HG03064 (cell line): ENCODE measurements around the gene PDK2.

Experiments used
- ATAC-seq: cut with Tn5 transposase; IDR thresholded peaks from one replicate; pipeline ENCODE4 v1.9.1; 2021; ENCODE audit warnings: low read depth; ENCODE audit not compliant: unreplicated experiment

Gene PDK2

DNA sequence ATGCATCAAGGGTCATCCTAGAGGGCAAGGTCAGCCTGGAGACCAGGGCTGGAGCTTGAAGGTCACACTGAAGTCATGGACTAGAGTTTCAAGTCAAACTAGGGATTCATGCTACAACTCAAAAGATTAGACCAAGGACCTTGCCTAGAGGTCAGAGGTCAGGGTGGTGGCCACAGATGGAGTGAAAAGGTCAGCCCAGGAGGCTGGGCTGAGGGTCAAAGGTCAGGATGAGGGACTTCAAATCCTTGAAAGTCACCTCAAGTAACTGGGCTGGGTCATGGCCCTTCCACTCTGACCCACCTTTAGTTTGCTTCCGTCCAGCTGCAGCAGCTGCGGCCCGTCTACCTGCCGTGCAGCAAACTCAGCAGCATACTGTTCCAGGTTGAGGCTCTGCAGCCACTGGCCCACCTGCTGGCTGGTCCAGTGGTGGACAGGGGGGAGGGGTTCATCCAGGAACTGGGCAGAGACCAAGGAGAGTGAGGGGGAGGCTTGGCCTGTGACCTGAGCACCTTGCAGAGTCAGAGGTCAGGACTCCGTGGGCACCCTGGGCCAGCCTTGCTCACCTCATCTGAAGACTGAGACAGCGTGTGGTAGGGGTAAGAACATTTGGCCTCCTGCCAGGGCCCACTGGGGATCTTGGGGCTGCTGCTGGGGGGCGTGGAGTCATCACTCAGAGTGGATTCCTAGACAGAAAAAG is 18.6 kb downstream of the PDK2 start:
- ATAC-seq = no peak

DNA sequence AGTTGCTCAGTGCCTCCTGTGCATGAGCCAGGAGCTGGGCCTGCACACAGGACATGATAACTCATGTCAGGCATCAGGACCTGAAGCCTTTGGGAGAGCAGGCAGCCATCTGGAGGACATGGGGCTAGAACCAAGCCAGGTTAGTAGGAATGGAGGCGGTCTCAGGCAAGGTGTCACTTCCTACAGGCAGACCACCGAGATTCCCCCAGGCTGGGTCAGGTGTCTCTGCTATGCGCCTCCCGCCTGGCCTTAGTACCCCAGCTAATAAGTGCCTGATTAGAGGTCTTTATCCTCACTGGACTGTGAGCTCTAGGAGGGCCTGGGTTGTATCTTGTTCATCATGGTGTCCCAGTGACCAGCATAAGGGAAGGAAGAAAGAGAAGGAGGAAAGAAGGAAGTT is 19.2 kb downstream of the PDK2 start:
- no peak for ATAC-seq

DNA sequence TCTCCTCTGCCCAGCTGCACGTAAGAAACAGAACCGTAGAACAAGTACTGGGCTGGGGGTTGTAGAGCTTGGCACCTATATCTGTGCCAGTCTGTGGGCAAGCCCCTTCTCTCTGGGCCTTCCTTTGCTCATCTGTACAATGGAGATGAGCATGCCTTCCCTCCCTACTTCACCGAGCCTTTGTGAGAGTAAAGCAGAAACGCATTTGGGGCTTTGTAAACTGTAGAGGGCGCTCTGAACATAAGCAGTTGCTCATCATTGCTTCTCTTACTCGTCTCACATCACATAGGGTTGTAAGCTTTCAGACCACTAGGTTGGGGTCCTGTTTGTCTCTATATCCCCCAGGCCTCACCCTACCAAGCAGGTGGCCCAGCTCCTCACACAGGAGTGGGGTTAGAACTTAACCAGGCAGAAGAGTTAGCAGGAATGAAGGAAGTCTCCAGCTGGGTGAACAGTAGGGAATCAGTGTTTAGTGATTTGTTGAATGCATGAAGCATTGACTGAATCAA is 19.8 kb downstream of the PDK2 start:
- ATAC-seq = no peak

DNA sequence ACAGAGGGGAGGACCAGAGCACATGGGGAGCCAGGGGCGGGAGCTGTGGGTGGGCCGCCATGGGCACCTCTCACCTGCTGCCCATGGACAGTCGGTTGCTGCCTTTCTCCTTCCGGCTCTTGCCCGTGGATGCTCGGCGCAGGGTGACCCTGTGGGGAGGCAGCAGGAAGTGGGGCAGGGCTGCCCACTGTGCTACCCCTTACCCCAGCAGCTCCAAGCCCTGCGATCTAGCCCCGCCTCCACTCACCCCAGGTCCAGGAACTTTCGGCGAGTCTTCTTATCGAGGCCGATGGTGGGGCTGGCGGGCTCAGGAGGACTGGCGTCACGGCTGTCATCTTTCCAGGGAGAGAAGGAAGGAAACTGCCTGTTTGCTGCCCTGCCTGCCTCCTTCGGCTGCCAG is 20.6 kb downstream of the PDK2 start:
- ATAC-seq = no peak

DNA sequence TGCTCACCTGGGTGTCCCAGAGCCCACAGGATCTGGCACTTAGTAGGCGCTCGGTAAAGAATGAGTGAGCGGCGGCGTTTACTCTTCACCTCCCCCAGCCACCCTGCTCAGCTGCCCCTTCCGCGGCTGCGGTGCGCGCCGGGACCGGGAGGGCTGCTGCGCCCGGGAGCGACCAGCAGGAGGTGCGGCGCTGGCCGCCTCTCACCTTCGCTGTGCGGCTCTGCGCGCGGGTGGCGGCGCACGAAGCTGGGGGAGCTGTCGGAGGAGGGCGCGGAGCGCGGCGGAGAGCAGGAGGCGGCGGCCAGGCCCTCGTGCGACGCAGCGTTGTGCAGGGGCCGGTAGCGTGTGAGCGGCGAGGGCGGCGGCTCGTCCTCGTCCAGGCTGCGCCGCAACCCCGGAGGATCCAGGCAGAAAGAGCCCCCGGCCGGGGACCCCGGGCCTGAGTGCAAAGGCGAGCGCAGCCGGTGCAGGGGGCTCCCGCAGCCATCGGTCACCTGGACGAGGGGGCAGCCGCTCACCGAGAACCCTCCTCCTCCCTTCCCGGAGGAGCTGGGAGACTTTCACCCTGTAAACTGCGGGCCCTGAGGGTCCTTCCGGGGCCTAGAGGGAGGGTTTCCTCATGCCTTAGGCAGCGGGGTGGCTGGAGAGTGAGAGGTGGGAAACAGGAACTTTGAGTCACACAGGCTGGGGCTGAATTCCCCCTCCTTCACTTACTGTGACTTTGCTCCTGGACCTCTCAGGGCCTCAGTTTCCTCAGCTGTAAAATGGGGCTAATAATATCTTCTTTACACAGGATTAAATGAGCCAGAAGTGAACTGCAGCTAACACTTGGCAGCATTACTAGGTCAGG is 22.3 kb downstream of the PDK2 start:
- ATAC-seq = no peak

DNA sequence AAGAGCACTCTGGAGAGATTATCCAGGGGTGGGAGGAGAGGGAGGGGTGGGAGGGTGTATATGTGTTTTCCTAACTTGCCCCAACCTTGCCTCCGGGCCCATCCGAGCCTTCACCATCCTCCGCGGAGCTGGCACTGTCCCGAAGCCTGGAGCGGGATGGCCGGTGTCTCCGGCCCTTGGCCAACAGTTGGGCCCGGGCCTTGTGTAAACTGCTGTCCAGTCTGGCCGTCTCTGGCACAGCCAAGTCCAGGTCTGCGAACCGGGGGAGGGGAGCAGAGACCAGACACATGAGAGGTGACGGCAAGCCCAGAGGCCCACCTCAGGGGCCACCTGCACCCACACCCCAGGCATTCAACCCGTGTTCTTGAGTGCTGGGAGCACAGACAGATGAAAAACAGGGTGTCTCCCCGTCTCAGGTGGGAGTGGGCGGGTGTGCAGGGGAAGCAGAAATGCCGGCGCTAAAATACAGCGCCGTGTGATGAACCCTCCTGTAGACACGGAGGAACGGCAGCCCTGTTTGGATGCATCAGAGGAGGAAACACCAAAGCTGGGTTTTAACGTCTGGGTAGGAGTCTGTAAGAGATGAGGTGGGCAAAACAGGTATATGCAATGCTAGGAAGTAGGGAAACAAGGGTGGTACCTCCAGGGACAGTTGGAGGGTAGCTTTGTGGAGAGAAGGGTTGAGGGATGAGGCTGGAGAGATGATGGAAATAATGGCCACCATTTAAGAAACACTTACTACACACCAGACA is 23.1 kb downstream of the PDK2 start:
- ATAC-seq = no peak

DNA sequence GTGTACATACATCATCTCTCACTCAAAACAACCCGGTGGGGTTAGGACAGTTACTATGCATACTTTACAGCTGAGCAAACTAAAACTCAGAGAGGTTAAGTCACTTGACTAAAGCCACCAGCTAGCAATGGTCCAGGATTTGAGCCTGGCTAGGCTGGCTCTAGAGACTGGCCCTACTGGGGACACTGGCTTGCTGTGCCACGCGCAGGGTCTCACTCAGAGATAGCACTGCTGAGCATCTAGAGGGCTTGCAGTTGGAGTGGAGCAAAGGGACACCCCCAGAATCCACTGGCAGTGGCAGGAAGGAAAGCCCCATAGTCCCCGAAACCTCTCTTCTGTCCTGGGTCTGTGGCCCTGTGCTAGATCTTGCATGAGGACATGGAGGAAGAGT is 23.7 kb downstream of the PDK2 start:
- no peak for ATAC-seq

DNA sequence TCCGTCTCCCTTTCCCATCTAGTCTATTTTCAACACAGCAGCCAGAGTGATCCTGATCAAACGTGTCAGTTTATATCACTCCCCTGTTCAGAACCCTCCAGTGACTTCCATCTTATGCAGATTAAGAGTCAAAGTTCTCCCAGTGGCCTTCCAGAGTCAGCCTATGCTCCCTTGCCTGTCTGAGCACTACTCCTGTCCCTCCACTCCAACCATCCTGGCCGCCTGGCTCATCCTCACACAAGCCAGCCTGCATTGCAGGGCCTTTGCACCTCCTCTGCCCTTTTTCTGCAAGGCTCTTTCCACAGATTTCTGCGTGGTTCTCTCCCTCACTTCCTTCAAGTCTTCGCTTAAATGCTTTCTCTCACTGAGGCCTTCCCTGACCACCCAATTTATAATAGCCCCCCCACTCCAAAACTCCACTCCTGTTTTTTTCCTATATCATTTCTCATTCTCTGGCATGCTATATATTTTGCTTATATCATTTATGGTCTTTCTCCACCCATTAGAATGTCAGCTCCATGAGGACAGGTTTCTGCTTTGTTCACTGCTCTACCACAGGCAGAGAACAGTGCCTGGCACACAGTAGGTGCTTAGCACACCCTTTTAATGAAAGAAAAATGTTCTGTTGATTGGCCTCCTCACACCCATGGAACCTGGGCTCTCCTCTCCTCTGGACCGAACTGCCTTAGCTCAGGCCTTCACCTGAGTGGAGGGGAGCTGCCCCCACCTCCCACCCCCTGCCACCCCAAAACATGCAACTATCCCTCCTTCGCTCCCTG is 25.5 kb downstream of the PDK2 start:
- ATAC-seq = no peak

DNA sequence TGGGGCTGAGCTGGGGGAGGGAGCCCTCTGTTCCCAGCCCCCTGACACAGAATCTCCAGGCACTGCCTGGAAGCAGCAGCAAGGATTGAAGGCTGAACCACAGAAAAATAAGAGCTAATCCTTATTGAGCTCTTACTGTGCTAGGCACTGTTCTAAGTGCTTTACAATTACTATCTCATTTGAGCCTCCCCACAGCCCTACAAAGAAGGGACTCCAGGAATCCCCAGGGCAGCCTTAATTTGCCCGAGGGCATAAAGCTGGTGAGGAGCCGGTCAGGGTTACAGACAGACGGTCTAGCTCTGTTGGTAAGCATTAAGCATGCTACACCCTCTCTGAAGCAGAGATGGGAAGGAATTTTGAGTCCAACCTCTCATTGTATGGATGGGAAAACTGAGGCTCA is 27.8 kb downstream of the PDK2 start:
- ATAC-seq = no peak

DNA sequence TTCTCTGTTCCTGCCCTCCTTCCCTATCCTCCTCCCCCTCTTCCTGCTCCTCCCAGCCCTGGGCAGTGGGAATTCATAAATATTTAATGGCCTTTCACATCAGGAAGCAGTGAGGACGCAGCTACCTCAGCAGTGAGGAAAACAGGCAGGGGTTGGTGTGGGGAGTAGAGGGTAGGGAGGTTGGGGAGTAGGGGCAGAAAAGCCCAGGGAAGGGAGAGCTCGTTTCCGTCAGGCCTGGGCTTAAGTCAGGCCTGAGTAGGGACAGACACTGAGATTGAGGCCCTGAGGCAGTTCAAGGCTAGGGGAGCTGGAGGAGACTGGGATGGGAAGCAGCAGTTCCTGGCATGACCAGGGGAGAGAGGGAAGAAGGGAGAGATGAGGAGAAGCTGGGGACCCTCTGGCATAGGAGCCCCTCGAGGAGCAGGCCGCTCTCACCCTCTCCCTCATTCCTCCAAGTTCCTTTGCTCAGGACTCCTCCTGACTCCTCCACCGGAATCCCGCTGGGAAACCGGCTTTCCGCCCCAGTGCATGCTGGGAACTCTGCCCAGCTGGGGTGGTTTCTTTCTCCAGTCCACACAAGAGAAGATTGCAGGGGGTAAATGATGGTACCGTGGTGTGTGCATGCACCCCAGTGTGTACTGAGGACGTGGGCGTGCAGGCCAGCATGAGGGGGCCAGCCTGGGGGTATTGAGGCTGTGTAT is 28.6 kb downstream of the PDK2 start:
- ATAC-seq = no peak

DNA sequence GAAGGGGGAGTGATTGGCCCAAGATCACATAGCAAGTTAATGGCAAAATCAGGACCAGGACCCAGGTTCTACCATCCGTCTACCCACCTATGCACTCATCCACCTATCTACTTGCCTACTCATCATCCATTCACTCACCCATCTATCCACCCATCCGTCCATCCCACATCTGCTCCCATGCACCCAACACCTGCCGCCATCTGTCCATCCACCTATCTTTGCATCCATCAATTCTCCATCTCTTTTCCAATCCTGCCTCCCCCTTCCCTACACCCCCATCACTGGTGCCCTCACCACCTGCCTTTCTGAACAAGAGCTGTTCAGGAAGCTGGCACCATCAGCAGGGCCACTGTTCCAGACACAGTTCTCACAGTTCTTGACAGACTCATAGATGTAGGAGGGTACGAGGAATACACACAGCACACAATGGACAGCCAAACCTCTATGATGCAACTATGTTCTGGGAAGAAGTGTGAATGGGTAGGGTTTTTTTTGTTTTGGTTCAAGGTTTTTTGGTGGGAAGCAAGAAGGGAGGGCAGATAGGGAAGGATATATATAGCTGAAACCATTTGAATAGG is 30.4 kb downstream of the PDK2 start:
- ATAC-seq = no peak

DNA sequence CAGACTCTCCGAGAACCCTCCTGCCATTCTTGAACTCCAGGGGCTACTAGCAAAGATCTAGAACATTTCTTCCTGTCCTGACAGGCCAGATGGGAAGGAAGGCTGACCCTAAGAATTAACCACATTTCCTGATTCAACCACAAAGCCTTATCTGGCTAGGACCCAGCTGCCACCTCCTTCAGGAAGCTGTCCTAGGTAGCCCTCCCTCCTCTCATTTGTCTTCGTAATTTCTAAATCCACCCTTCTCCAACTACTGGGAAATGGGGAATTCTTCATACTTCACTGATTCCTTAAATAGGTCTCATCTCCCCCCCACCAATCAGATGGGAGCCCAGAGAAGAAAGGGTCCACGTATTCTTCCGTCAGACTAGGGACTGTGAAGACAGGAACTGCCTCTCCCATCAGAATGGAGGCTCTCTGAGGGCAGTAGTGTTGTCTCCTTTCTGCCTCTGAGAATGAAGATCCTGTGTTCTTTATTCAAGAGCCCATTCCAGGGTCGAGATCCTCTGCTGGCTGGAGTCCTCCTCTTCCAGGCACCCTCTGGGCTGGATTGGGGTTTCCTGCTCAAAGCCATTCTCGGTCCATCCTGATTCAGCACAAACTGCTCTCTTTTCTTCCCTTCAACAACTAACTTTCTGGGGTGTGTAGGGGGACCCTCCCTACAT is 32.7 kb downstream of the PDK2 start:
- no peak for ATAC-seq

DNA sequence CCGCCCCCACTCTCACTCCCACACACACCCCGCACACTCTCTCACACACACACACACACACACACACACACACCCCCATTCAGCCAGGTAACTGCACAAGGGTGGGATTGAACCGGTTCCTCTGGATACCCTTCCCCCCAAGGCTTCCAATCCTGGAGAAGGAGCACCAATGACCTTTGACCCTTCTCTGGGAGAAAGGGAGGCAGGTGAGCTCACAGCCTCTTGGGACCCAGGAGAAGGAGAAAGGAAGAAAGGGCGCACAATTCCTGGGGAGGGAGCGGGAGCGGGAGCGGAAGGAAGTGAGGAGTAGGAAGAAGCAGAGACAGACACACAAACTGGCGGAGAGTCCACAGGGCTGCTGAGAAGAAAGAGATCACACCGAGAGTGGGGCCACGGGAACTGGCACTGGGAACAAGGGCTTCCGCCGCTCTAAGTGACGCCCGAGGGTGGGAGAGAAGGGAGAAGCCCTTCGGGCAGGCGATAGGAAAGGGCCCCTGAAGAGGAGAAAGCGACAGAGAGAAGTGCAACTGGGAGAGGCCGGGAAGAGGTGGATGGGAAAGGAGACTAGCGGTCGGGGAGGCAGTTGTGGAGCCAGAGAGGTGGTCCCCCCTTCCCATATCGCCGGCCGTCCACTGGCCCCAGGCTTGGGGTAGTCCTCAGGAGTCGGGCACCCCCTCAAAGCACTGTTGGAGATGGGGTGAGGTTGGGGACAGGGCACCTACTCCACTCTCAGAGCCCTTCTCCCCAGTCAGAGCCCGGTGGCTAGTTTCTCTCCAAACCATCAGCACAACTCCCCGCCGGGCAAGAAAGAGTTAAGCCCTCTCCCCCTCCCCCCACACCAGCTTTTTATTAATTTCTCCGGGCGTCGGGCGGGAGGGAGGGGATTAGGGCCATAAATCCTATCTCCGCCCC is 33.5 kb downstream of the PDK2 start:
- no peak for ATAC-seq

DNA sequence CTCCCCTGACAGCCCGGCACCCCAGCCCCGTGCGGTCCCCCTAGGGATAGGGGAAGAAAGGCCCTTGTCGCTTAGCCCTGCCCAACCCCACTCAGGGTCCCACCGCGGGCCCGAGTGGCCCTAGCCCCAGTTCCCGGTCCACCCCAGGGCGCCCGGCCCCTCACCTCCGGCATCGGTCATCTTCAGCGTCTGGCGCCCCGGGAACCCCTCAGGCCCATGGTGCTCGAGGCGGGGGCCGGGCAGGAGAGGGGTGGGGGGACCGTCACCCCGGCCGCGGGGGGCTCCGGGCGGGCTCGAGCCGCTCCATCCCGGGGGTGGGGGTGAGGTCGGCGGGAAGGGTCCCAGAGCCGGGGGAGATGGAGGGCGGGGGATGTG is 34.2 kb downstream of the PDK2 start:
- ATAC-seq = no peak

DNA sequence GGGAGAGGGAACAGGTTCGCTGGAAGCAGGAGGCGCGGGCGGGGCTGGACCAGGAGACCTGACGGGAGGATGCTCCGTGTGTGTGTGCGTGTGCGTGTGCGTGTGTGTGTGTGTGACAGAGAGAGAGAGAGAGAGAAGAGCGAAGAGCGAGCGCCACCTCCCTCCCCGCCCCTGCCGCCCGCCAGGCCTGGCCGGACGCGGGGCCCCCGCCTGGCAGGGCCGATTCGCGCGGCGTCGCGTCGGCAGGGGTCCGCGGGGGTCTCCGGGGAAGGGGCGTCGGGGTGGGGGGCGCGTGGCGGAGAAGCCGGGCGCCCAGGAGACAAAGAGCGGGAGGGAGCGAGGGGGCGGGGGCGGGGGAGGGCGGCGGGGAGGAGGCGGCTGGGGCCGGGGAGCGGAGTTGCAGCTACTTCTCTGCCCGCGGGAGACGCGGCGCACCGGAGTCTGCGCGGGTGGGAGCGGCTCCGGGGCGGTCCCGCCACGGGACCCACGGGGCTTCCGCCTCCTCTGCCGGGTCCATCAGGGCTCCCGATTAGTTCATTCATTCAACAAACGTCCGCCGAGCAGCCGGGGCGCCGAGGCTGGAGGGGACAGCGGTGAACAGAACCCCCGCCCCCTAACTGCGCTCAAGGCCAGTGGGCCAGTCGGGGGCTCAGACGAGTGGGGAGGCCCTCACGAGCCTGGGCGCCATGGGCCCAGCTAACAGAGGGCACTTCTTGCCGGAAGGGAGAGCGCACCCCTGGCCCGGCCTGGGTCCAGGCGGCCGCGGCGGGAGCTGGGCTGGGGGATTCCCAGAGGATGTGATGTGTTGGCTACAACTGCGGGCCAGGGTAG is 34.8 kb downstream of the PDK2 start, which contains the start of gene SAMD14:
Gene SAMD14, minus strand, starts transcription at position 433 of the 831 bp plus-strand sequence. CDS start 5,201 bp downstream, outside the sequence.
- ATAC-seq = no peak

DNA sequence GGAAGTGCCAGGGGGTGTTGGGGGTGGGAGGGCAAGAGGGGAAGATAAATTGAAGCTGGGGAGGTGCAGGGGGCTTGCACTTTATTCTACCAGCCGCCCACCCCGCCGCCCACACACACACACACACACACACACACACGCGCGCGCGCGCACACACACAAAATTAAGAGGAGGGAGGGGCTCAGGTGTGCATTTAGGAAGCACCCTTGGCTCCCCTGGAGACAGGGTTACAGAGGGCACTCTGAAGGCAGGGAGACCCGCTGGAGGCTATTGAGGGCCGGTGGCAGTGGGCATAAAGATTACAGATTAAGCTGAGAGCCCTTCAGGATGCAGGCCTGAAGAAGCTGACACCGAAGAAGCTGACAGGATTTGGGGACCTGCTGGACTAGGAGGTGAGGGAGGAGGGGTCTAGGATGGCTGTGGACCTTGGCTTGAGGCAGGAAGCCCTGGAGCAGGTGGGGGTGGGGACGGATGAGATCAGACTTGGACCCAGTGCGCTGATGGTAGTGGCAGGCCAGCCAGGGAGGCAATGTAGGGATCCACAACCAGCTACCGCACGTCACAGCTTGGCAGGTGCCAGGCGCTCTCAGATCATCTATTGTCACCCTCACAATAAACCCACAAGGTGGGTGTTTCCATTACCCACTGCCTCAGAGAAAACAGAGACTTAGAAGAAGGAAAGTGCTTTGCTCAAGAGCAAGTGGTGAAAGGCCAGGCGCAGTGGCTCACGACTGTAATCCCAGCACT is 35.6 kb downstream of the PDK2 start:
- no peak for ATAC-seq
